ENCODE results near the gene ZNF527.
"Not testable (repeated sequence)": the region's sequence is repeated elsewhere in the genome, so short reads cannot be mapped to it uniquely, and the experiment has no call there.

ZNF527 gene

GRCh38 chr19:37370880-37371661 lies at the start of gene ZNF527:
Gene ZNF527 (plus strand): TSS chr19:37371099. CDS start chr19:37374199, 3,100 bp downstream.
- peak; percentile 88 to 90 for DNase-seq

- no peak for DNase-seq
These were observed 41.2 kb upstream of the ZNF527 start for GRCh38 chr19:37329686-37330085.

DNA sequence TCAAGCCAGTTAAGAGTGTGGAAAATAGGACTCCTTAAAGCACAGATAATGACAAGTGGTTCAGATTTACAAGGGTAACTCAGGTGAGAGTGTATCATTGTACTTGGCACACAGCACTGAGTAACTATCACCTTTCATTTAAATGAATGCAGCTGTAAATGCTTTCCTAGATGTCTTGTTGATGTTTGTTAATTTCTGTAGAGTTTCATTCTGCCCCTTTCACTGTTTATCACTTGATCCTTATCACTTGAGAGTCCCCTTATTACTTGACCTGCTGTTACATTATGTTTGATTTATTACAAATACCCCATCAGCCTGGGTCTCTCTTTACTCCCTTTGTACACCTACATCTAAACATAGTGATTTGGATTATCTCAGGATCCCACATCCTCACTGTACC lies 38.1 kb upstream of the ZNF527 start:
- no peak for DNase-seq

- DNase-seq: no peak
These were observed 37.4 kb upstream of the ZNF527 start for GRCh38 chr19:37333457-37333856.

DNA sequence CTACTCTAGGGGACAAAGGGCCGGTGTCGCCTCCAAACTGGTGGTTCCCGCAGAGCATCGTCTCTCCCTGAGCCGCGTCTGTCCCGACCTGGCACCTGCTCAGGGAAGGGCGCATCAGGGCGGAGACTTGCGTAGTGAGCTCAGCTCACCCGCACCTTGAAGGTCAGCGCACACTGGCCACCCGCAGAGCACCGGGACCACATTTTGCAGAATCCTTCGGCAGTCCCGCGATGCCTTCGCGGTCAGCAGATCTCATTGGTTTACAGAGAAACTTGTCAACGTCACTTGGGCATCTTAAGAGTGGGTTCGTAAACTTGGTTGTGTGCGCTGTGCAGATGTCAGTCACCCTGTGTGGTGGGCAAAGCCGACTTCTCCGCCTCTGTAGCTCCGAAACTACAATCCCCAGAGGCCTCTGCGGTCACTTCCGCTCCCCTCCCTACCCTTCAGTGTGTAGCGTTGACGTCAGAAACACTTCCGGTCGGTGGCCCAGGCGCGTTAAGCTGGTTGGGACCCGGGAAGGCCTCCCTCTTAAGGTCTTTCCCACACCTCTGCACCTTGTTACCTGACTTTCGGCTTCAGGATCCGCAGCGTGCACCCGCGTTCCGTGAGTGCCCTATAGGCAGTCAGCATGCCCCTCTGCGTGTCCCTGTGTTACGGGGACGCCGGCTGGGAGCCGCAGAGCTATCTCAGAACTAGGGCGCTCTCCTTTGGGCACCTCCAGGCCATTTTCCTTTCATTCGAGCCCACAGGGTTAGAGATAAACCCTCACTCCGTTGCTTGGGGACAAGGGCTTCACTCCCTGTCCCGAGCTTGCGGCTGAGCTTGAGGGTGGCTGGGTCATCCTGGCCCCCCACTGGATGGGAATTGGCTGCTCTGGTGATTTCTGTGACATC lies 36.5 kb upstream of the ZNF527 start:
- peak; percentile 65 to 70 for DNase-seq

- DNase-seq: no peak
These were observed 28.1 kb upstream of the ZNF527 start for GRCh38 chr19:37342753-37343152.

GRCh38 chr19:37346091-37346490 lies 24.8 kb upstream of the ZNF527 start:
- DNase-seq: no peak

- no peak for DNase-seq
These were observed 22.8 kb upstream of the ZNF527 start for GRCh38 chr19:37348060-37348459.

DNA sequence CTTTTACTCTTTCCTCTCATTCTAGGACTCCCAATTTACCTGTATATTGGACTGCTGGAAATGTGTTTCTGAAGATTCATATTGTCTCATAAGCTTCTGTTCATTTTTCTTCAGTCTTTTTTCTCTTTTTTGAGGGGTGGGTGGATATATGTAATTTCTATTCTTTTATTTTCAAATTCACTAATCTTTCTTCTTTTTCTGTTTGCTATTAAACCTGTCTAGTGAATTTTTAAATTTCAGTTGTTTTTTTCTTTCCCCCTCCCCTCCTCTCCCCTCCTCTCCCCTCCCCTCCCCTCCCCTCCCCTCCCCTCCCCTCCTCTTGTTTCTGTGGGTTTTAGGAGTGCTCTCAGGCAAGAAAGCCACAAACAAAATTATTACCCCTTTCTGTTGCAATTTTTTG lies 16.9 kb upstream of the ZNF527 start:
- no peak for DNase-seq

DNA sequence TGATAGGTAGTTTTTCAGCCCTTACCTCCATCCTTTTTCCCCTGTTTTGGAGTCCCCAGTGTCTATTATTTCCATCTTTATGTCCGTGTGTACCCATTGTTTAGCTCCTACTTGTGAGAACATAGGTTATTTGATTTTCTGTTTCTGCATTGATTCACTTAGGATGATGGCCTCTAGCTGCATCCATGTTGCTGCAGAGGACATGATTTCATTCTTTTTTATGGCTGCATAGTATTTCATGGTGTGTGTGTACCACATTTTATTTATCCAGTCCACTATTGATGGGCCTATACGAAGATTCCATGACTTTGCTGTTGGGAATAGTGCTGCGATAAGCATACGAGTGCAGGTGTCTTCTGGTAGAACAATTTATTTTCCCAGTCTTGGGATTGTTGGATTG lies 15.0 kb upstream of the ZNF527 start:
- no peak for DNase-seq

DNA sequence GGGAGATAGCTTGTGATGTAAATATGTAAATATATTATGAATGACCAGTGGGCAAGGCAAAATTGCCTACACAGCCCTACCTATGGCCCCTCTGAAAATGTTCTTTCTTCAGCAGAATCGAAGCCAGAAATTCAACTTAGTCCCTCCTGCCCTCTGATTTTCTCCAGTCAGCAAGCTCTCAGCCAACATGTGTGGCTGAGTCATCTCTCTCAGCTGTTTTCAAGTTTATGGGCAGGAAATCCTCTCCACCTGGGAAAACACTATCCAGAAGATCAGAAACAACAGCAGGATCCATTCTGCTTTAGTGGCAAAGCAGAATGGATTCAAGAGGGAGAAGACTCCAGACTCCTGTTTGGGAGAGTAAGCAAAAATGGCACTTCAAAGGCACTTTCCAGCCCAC lies 8.9 kb upstream of the ZNF527 start:
- no peak for DNase-seq

DNA sequence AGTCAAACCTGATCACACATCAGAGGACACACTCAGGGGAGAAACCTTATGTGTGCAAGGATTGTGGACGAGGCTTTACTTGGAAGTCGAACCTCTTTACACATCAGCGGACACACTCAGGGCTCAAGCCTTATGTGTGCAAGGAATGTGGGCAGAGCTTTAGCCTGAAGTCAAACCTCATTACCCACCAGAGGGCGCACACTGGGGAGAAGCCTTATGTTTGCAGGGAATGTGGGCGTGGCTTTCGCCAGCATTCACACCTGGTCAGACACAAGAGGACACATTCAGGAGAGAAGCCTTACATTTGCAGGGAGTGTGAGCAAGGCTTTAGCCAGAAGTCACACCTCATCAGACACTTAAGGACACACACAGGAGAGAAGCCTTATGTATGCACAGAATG lies 8.2 kb upstream of the ZNF527 start:
- DNase-seq: no peak

DNA sequence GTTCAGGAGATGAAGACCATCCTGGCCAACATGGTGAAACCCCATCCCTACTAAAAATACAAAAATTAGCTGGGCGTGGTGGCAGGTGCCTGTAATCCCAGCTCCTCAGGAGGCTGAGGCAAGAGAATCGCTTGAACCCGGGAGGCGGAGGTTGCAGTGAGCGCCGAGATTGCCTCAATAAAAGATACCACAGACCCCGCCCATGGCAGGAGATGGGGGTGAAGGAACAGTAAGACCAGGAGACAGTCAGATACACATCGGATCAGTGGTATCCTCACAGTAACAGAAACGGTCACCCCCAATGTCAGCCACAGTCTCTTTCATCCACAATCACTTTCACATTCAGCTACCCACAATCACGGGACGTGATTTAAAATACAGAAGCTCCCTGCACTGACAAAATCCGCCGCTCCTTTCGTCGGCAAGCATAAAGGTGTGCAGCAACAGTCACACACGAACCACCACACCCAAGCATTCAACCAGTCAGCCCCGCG lies 466 bp upstream of the ZNF527 start:
- peak in 1 of 2 donors; percentile 14 for DNase-seq

- DNase-seq: no peak
These were observed 18.3 kb downstream of the ZNF527 start for GRCh38 chr19:37389234-37389633.

DNA sequence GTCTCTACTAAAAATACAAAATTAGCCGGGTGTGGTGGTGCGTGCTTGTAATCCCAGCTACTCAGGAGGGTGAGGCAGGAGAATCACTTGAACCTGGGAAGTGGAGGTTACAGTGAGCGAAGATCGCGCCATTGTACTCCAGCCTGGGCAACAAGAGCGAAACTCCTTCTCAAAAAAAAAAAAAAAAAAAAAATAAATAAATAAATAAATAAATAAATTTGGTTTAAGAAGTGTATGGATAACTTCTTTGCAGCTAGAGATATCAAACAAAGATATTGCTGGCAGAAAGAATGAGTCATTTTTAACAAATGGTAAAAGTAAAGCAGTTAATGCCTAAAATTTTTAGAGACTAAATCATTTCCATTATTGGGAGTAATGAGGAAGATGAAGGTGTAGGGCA lies 20.5 kb downstream of the ZNF527 start:
- DNase-seq: not testable (repeated sequence)

- no peak for DNase-seq
These were observed 30.2 kb downstream of the ZNF527 start for GRCh38 chr19:37401078-37401477.

DNA sequence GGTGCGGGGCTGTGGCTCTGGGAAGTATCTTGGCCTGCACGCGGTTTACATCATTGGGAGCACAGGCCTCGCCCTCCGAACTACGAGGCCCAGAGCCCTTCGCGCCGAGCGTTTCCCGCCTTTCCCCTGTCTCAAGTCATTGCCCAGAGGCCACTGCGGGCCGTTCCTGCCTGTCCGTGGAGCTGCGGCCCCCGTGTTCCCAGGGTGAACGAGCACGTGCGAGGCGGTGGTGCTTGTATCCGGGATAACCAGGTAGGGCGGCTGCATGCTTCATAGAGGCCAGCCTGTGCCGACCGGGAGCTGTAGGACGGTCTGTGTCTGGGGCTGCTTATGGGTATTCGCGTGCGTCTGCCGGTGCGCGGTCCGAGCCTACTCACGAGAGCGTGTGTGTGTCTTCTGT lies 32.5 kb downstream of the ZNF527 start:
- DNase-seq: no peak

- not testable (repeated sequence) for DNase-seq
These were observed 35.4 kb downstream of the ZNF527 start for GRCh38 chr19:37406140-37406846.

DNA sequence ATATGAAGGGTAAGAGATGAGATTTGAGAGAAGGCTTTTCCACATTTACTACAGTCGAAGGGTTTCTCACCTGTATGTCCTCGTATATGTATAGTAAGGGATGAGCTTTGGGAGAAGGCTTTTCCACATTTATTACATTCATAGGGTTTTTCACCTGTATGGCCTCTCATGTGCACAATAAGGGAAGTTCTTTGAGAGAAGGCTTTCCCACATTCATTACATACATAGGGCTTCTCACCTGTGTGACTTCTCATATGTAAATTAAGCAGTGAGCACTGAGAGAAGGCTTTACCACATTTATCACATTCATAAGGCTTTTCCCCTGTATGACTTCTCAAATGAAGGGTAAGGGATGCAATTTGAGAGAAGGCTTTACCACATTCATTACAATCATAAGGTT lies 41.8 kb downstream of the ZNF527 start:
- DNase-seq: no peak

- no peak for DNase-seq
These were observed 42.6 kb downstream of the ZNF527 start for GRCh38 chr19:37413313-37414084.

Measured in stimulated activated CD4-positive, alpha-beta T cell treated with anti-CD3 and anti-CD28 coated beads, Interleukin-2, amount 100 ng/mL, for 48 hours (primary cell).